OCI-LY1 (cell line): Measurements from ENCODE around the gene GALNT16.
"Not testable (repeated sequence)": the region's sequence is repeated elsewhere in the genome, so short reads cannot be mapped to it uniquely, and the experiment has no call there.

Source experiments
- H2AFZ ChIP-seq: fragments of 200-600 bp; sonication (generic), shearing (Covaris generic); 2 replicates; pipeline ENCODE4 v1.6.0; 2014; ENCODE audit warnings: antibody characterized with exemption, mild to moderate bottlenecking, low read length
- H3F3A ChIP-seq: fragments of 200-600 bp; sonication (generic), shearing (Covaris generic); 2 replicates; pipeline ENCODE4 v1.6.0; 2014; ENCODE audit warnings: mild to moderate bottlenecking, antibody characterized with exemption, low read length, moderate library complexity; ENCODE audit not compliant: insufficient read depth
- H3K27ac ChIP-seq: fragments of 200-600 bp; sonication (generic); 2 replicates; pipeline ENCODE4 v1.5.1; 2014; ENCODE audit warnings: low read length, mixed run types, mild to moderate bottlenecking, low read depth; ENCODE audit not compliant: poor library complexity, severe bottlenecking
- H3K27me3 ChIP-seq: fragments of 200-600 bp; sonication (generic); 2 replicates; pipeline ENCODE4 v1.6.0; 2014; ENCODE audit warnings: antibody characterized with exemption, mild to moderate bottlenecking, low read length, moderate library complexity; ENCODE audit not compliant: insufficient read depth
- H3K36me3 ChIP-seq: fragments of 200-600 bp; sonication (generic); 2 replicates; pipeline ENCODE4 v1.6.1; 2014; ENCODE audit warnings: mild to moderate bottlenecking, antibody characterized with exemption, low read length, moderate library complexity, mixed read lengths; ENCODE audit not compliant: insufficient read depth
- H3K4me1 ChIP-seq: fragments of 200-600 bp; sonication (generic); 2 replicates; pipeline ENCODE4 v1.5.1; 2014; ENCODE audit warnings: mild to moderate bottlenecking, low read length, moderate library complexity; ENCODE audit not compliant: insufficient read depth, severe bottlenecking
- H3K4me2 ChIP-seq: fragments of 200-600 bp; sonication (generic), shearing (Covaris generic); 2 replicates; pipeline ENCODE4 v1.6.1; 2014; ENCODE audit warnings: low read length
- H3K4me3 ChIP-seq: fragments of 200-600 bp; sonication (generic); 2 replicates; pipeline ENCODE4 v1.5.1; 2014; ENCODE audit warnings: low read length, low read depth, mild to moderate bottlenecking, mixed read lengths; ENCODE audit not compliant: poor library complexity, severe bottlenecking
- H3K79me2 ChIP-seq: fragments of 200-600 bp; shearing (Covaris generic); 2 replicates; pipeline ENCODE4 v1.6.1; 2016; ENCODE audit warnings: mixed run types, low read length, mixed read lengths; ENCODE audit not compliant: insufficient read depth
- H3K9ac ChIP-seq: fragments of 200-600 bp; sonication (generic), shearing (Covaris generic); 2 replicates; pipeline ENCODE4 v1.6.1; 2014; ENCODE audit warnings: mild to moderate bottlenecking, low read length, mixed read lengths
- H3K9me2 ChIP-seq: fragments of 200-600 bp; sonication (generic), shearing (Covaris generic); 2 replicates; pipeline ENCODE4 v1.6.1; 2014; ENCODE audit warnings: low read depth, mild to moderate bottlenecking, low read length, mixed read lengths
- H3K9me3 ChIP-seq: fragments of 200-600 bp; shearing (Covaris generic); 2 replicates; pipeline ENCODE4 v1.6.1; 2014; ENCODE audit warnings: low read length, mixed read lengths
- H4K20me1 ChIP-seq: fragments of 200-600 bp; sonication (generic), shearing (Covaris generic); 2 replicates; pipeline ENCODE4 v1.6.0; 2016; ENCODE audit warnings: mild to moderate bottlenecking, low read length; ENCODE audit not compliant: insufficient read depth
- EZH2 ChIP-seq: fragments of 200-600 bp; sonication (generic), shearing (Covaris generic); IDR thresholded peaks from 2 replicates; pipeline ENCODE4 v1.8.0; 2017; ENCODE audit warnings: borderline replicate concordance, mixed run types, mild to moderate bottlenecking, antibody characterized with exemption, low read length, moderate library complexity, mixed read lengths
- TF ChIP-seq, protein P1 (sequence below): fragments of 200-600 bp; sonication (generic), shearing (Covaris generic); IDR thresholded peaks from 2 replicates; pipeline ENCODE4 v1.5.1; 2017; ENCODE audit warnings: mild to moderate bottlenecking, antibody characterized with exemption, low read length, moderate library complexity, mixed read lengths

Gene GALNT16

DNA sequence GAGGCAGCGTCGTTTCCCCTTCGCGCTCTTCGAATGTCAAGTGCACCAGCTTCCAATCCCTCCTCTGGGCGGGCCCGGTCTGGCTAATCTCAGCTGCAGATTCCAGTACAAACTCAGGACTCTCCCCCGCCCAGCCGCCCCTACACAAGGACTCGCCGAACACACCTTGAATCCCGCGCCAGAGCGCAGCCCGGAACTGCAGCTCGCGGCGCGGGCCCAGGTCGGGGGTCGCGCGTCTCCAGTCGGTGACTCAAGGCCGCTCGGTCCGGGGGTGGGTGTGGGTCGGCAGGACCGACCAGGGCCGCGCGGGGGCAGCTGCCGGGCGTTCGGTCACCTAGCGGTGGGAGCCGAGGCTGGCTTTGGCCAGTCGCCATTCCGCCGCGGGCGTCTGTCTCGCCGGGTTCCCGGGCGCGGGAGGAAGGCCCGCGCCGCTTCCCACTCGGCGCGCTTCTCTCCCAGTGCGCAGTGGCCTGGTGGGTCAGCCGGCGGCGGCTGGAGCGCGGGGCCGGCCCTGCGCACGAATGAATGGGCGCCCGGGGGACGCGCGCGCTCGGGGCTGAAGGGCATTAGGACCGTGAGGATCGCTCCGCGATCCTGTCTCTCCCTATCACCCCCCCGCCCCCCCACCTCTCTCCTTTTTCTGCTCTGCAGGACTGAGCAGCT lies at the start of gene GALNT16:
Gene GALNT16, plus strand, starts transcription at position 632 of the 663 bp plus-strand sequence. CDS start 133 bp downstream, outside the sequence.
- Histone ChIP-seq H4K20me1 (no peaks in the 10 kb centered on the region), H3K27me3 (no peaks in the 10 kb centered on the region), H3K9me3 (no peaks in the 10 kb centered on the region), H3K27ac (no peak within 1 kb of the TSS), H3K79me2 (no peaks in the 10 kb centered on the region), H3K4me1 (no peaks in the 10 kb centered on the region), H3K4me2 (no peak within 1 kb of the TSS), H3K36me3 (no peaks in the 10 kb centered on the region), H3K4me3 (no peak within 1 kb of the TSS), H3K9me2 (no peaks in the 10 kb centered on the region), H2AFZ (no peak within 1 kb of the TSS), H3F3A (no peaks in the 10 kb centered on the region), H3K9ac (no peak within 1 kb of the TSS)
- TF ChIP-seq, protein P1, sequence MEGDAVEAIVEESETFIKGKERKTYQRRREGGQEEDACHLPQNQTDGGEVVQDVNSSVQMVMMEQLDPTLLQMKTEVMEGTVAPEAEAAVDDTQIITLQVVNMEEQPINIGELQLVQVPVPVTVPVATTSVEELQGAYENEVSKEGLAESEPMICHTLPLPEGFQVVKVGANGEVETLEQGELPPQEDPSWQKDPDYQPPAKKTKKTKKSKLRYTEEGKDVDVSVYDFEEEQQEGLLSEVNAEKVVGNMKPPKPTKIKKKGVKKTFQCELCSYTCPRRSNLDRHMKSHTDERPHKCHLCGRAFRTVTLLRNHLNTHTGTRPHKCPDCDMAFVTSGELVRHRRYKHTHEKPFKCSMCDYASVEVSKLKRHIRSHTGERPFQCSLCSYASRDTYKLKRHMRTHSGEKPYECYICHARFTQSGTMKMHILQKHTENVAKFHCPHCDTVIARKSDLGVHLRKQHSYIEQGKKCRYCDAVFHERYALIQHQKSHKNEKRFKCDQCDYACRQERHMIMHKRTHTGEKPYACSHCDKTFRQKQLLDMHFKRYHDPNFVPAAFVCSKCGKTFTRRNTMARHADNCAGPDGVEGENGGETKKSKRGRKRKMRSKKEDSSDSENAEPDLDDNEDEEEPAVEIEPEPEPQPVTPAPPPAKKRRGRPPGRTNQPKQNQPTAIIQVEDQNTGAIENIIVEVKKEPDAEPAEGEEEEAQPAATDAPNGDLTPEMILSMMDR = no peak
- TF ChIP-seq EZH2 = no peak

GRCh38 chr14:69214393-69214792 lies 45.6 kb upstream of the GALNT16 start:
- H3K9me3 ChIP-seq = no peaks in the 10 kb centered on the region
- no peak overlapping the region for H2AFZ ChIP-seq
- H4K20me1 ChIP-seq = no peaks in the 10 kb centered on the region
- H3K4me1 ChIP-seq = no peaks in the 10 kb centered on the region
- no peak overlapping the region for H3K4me3 ChIP-seq
- H3K27ac ChIP-seq = no peak overlapping the region
- no peaks in the 10 kb centered on the region for H3K9me2 ChIP-seq
- no peaks in the 10 kb centered on the region for H3K27me3 ChIP-seq
- H3K9ac ChIP-seq = no peak overlapping the region
- TF ChIP-seq, protein P1 = no peak
- TF ChIP-seq EZH2 = no peak
- H3K36me3 ChIP-seq = no peaks in the 10 kb centered on the region
- H3K79me2 ChIP-seq = no peaks in the 10 kb centered on the region
- H3K4me2 ChIP-seq = no peak overlapping the region
- no peaks in the 10 kb centered on the region for H3F3A ChIP-seq

- H3K27me3 ChIP-seq, H3K36me3 ChIP-seq, H2AFZ ChIP-seq, H3K4me1 ChIP-seq, H3K9me3 ChIP-seq, H3K9me2 ChIP-seq, H3K9ac ChIP-seq, H3F3A ChIP-seq, H3K27ac ChIP-seq, H3K4me2 ChIP-seq, H3K4me3 ChIP-seq, H4K20me1 ChIP-seq, H3K79me2 ChIP-seq: not testable (repeated sequence)
Observed at GRCh38 chr14:69217663-69218062, 42.3 kb upstream of the GALNT16 start.

- Histone ChIP-seq H3K4me3 (no peak overlapping the region), H2AFZ (no peak overlapping the region), H3K79me2 (no peaks in the 10 kb centered on the region), H3K9me3 (no peaks in the 10 kb centered on the region), H3K9me2 (no peaks in the 10 kb centered on the region), H3K4me1 (no peaks in the 10 kb centered on the region), H4K20me1 (no peaks in the 10 kb centered on the region), H3K4me2 (no peak overlapping the region), H3F3A (no peaks in the 10 kb centered on the region), H3K9ac (no peak overlapping the region), H3K27me3 (no peaks in the 10 kb centered on the region), H3K27ac (no peak overlapping the region), H3K36me3 (no peaks in the 10 kb centered on the region)
- no peak for TF ChIP-seq EZH2
- TF ChIP-seq, protein P1 = no peak
Observed at GRCh38 chr14:69224946-69225345, 35.0 kb upstream of the GALNT16 start.
